Activated CD8-positive, alpha-beta memory T cell treated with anti-CD3 and anti-CD28 coated beads, Interleukin-2, amount 10 ng/mL, durations not matched to agents 7 days and 5 days (primary cell): ENCODE results near the gene CES5A. TPM values are rescaled to one million over a fixed set of nuclear protein-coding genes. Genes with fewer than 3 reads are reported as not detected.

ENCODE experiments used
- ATAC-seq: fragments of 150-1000 bp; cut with Tn5 transposase; one replicate; pipeline ENCODE4 v1.10.0; 2021; ENCODE audit warnings: moderate library complexity
- CTCF ChIA-PET: fragments of 350-600 bp; sonication (Branson Sonifier 250); formaldehyde crosslinking; loops from one replicate; lab custom pipeline; 2021; ENCODE audit warnings: antibody characterized with exemption; lab: Charles Lee
- DNase-seq: peaks from one replicate; pipeline ENCODE4 v3.0.0-alpha.2; 2020
- H3K27ac Mint-ChIP-seq: one replicate; pipeline ENCODE4 v1.8.0; 2021; ENCODE audit warnings: mild to moderate bottlenecking, mixed read lengths
- H3K27me3 Mint-ChIP-seq: one replicate; pipeline ENCODE4 v1.8.0; 2021; ENCODE audit warnings: mixed read lengths
- H3K36me3 Mint-ChIP-seq: one replicate; pipeline ENCODE4 v1.8.0; 2021; ENCODE audit warnings: mild to moderate bottlenecking, mixed read lengths
- H3K4me1 Mint-ChIP-seq: one replicate; pipeline ENCODE4 v1.8.0; 2021; ENCODE audit warnings: mixed read lengths
- H3K4me3 Mint-ChIP-seq: one replicate; pipeline ENCODE4 v1.8.0; 2021; ENCODE audit warnings: mild to moderate bottlenecking, moderate library complexity, mixed read lengths
- H3K9me3 Mint-ChIP-seq: one replicate; pipeline ENCODE4 v1.8.0; 2022; ENCODE audit warnings: low read depth, mixed read lengths
- total RNA-seq, 2 experiments: library from RNA; stranded (reverse); gene quantifications; one replicate each; pipeline ENCODE4 v1.2.3, GENCODE V29; 2021

Gene CES5A
- total RNA-seq, 2 experiments from 2014 or later: not detected

DNA sequence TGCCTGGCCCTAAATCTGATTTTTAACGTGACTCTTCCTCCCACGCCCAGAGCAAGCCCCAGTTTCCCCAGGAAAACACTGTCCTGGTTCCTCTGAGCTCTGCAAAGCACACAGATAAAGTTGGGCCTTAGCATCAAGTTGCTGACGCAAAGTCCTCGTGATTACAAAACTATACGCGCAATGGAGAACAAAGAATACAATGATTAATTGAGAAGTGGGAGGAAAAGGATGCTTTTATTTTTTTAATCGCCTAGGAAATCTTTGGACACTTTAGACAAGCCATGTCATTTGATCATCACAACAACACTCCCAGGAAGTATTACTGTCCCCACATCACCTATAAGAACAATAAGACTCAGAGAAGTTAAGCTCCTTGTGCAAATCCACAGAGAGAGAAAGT is 30.5 kb upstream of the CES5A start:
- no peak for DNase-seq
- Mint-ChIP-seq H3K36me3 (no peaks in the 10 kb centered on the region), H3K27ac (no peak overlapping the region), H3K27me3 (no peaks in the 10 kb centered on the region), H3K9me3 (peaks cover 4% of the 10 kb centered on the region), H3K4me1 (no peaks in the 10 kb centered on the region), H3K4me3 (no peak overlapping the region)
- no peak for ATAC-seq
- CTCF ChIA-PET: interaction anchor here (0.6 kb wide), 1 partner anchor 47 kb away, joined by 3 read pairs; no protein-coding TSS in a partner anchor

DNA sequence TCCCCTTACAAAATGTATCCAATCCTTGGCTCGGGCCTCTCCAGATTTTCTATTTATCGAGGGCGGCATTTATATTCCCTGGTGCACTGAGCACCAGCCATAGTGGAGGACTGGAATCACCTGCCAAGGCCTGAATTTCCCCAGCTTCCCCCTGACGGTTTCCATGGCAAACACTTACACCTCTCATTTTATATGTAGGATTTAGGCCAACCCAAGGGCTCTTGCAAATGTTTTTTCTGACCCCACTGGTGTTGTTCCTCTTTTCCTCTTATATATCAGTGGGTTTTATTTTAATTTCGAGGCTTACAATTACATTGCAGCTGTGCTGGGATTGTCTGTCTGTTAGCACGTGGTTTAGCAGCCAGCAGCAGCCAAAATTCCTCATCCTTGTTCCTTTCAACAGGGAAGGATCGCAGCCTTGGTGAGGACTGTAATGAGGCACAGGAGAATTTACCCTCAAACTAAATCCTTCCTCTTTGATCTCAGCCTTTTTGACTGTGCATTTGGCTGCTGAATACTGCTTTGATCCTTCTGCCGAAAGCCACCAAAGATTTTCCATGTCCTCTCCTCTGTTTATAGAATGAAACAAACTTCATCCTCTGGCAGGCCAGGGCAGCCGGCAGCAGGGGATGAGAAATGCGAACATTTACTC is 26.5 kb upstream of the CES5A start:
- CTCF ChIA-PET: no interaction called here
- Mint-ChIP-seq H3K36me3 (no peaks in the 10 kb centered on the region), H3K4me1 (no peaks in the 10 kb centered on the region), H3K4me3 (no peak overlapping the region), H3K27me3 (no peaks in the 10 kb centered on the region), H3K9me3 (peaks cover 4% of the 10 kb centered on the region), H3K27ac (no peak overlapping the region)
- ATAC-seq (no peak), DNase-seq (no peak)

DNA sequence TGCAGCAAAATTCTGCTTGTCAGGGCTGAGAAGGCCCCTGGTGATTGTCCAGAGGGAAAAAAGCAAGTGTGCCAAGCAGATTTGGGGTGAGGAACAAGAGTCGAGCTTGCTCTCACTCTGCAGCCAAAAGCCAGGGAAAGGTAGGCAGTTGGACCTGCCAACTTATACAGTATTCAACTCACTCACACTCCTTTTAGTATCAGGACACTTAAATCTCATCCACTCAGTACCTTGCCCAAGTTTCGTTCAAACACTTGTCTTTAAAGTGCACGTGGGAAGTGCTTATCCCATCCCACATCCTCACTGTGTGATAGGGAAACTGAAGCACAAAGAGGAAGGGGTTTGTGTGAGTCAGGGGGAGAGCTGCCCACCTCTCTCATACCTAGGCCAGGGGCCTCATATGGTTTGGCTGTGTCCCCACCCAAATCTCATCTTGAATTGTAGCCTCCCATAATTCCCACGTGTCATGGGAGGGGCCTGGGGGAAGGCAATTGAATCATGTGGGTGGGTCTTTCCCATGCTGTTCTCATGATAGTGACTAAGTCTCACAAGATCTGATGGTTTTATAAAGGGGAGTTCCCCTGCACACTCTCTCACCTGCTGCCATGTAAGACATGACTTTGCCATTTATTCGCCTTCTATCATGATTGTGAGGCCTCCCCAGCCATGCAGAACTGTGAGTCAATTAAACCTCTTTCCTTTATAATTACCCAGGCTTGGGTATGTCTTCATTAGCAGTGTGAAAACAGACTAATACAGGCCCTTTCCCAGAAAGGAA is 25.6 kb upstream of the CES5A start:
- Mint-ChIP-seq H3K4me3 (no peak overlapping the region), H3K36me3 (no peaks in the 10 kb centered on the region), H3K27me3 (no peaks in the 10 kb centered on the region), H3K27ac (no peak overlapping the region), H3K9me3 (peaks cover 4% of the 10 kb centered on the region), H3K4me1 (no peaks in the 10 kb centered on the region)
- DNase-seq: no peak
- CTCF ChIA-PET: no interaction called here
- no peak for ATAC-seq

DNA sequence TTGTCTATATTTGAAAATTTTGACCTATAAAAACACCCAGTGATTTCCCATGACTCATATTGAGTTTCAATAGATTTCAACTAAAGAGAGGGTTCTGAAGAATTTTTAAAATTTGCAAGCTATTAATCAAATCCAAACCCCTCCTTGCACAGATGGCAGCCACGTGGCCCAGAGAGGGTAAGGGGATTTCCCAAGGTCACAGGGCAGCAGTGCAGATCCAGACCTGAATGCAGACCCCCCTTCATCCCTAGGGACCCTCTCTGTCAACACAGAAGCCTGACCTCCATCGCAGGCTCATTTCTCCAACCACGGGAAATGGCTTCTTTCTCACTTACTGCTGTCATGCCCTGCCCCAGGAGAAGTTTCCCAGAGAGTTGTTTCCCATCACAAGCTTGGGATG is 24.7 kb upstream of the CES5A start:
- no peaks in the 10 kb centered on the region for H3K4me1 Mint-ChIP-seq

DNA sequence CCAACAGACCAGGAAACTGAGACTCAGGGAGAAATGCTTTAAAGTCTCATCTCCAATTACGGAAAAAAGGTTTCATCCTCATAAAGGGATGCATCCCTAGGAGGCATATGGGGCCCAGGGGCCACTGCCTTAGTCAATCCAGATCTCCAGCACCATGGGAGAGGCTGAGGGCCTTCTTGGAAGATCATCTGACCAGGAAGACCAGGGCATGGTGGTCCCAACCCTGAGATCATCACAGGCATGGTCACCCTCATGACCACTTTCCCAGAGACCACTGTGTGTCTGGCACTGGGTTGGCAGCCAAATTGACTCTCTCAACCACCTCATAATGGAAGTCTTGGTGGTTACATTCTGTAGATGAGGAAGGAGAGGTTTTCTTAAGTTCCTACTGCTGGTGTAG is 23.4 kb upstream of the CES5A start:
- no peak for ATAC-seq
- peaks cover 2% of the 10 kb centered on the region for H3K9me3 Mint-ChIP-seq

More for the DNA sequence above, 24.7 kb upstream of the CES5A start:
- CTCF ChIA-PET: no interaction called here
- no peak for DNase-seq
- Mint-ChIP-seq H3K9me3 (peaks cover 4% of the 10 kb centered on the region), H3K4me3 (no peak overlapping the region), H3K27me3 (no peaks in the 10 kb centered on the region), H3K27ac (no peak overlapping the region), H3K36me3 (no peaks in the 10 kb centered on the region)
- ATAC-seq: no peak

DNA sequence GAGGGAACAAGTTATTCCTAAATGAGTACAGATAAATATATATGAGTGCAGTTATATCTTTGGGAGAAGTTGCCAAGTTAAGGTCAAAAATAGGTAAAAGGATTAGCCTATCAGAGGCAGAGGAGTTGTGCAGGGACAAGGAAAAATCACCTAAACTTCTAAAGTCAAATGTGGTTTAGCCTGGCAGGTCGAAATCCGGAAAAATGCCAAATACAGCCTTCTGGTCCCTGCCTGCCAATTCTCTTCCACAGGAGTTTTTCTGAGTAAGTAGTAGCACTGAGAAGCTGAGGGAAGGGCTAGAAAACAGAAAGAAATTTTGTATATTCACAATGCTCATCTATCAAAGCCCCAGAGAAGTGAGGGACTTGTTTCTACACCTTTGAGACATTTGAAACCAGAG is 17.6 kb upstream of the CES5A start:
- no peak for DNase-seq
- CTCF ChIA-PET: no interaction called here
- no peak for ATAC-seq
- Mint-ChIP-seq H3K4me3 (no peak overlapping the region), H3K36me3 (no peaks in the 10 kb centered on the region), H3K27ac (no peak overlapping the region), H3K27me3 (no peaks in the 10 kb centered on the region), H3K4me1 (no peaks in the 10 kb centered on the region), H3K9me3 (peaks cover 12% of the 10 kb centered on the region)

More for the DNA sequence above, 23.4 kb upstream of the CES5A start:
- DNase-seq: no peak
- Mint-ChIP-seq H3K27me3 (no peaks in the 10 kb centered on the region), H3K27ac (no peak overlapping the region), H3K36me3 (no peaks in the 10 kb centered on the region), H3K4me3 (no peak overlapping the region), H3K4me1 (no peaks in the 10 kb centered on the region)
- CTCF ChIA-PET: no interaction called here

DNA sequence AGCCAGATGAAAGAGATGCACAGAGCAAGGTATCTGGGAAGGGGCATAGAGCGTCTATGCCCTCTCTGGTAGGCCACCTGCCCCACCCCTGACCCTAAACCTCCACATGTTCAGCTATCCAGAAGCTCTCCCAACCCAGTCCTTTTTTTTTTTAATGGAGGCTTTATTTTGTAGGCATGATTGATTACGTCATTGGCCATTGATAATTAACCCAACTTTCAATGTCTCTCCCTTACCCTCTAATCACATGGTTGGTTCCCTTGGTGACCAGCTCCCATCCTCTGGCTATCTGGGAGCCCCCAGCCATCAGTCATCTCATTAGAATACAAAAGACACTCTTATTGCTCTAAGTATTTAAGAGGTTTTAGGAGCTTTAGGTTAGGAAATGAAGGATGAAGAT is 14.3 kb upstream of the CES5A start:
- Mint-ChIP-seq H3K4me1 (no peaks in the 10 kb centered on the region), H3K36me3 (no peaks in the 10 kb centered on the region), H3K27me3 (no peaks in the 10 kb centered on the region), H3K27ac (no peak overlapping the region), H3K4me3 (no peak overlapping the region), H3K9me3 (peaks cover 12% of the 10 kb centered on the region)
- ATAC-seq (no peak), DNase-seq (no peak)
- CTCF ChIA-PET: interaction anchor here (1.2 kb wide), 1 partner anchor 55 kb away, joined by 4 read pairs; no protein-coding TSS in a partner anchor

DNA sequence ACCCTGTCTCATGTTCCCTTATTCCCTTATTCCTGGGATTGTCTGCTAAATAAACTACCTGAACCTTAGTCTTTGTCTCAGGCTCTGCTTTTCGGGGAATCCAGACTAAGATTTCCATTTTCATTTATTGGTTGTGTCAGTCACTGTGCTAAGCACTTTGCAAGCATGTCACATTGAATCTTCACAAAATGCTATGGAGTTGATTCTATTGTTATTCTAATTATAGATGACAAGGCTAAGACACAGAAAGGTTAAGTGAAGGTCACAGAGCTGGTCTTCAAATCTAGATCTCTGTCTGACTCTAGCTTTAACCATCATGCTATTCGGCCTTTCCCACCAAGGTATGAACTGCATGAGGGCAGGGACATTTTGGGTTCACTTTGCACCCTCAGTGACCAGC is 13.4 kb upstream of the CES5A start:
- H3K27me3 Mint-ChIP-seq: no peaks in the 10 kb centered on the region
- no peak overlapping the region for H3K27ac Mint-ChIP-seq
- no peak overlapping the region for H3K4me3 Mint-ChIP-seq
- no peaks in the 10 kb centered on the region for H3K36me3 Mint-ChIP-seq
- H3K9me3 Mint-ChIP-seq: peaks cover 10% of the 10 kb centered on the region
- H3K4me1 Mint-ChIP-seq: no peaks in the 10 kb centered on the region
- DNase-seq (no peak), ATAC-seq (no peak)
- CTCF ChIA-PET: no interaction called here

DNA sequence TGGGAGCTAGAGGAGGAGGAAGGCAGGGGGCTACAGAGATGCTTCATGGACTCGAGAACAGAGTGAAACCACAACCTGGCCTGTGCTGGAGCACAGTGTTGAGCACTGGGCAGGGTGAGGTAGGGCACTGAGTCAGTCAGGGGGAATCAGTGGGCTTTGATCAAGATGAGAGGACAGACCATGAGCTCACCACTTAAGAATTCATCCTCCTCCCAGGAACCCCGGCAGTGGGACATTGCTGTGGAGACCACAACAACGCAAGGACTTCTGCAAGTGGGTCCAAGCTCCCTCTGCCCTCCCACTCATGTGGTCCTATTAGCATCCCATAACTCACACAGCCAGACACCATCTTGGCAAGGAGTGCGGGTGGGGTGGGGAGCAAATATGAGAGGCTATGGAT is 1.7 kb upstream of the CES5A start:
- DNase-seq (no peak), ATAC-seq (no peak)
- Mint-ChIP-seq H3K36me3 (no peaks in the 10 kb centered on the region), H3K27me3 (no peaks in the 10 kb centered on the region), H3K27ac (no peak overlapping the region), H3K4me3 (no peak overlapping the region), H3K9me3 (no peaks in the 10 kb centered on the region), H3K4me1 (no peaks in the 10 kb centered on the region)
- CTCF ChIA-PET: no interaction called here

DNA sequence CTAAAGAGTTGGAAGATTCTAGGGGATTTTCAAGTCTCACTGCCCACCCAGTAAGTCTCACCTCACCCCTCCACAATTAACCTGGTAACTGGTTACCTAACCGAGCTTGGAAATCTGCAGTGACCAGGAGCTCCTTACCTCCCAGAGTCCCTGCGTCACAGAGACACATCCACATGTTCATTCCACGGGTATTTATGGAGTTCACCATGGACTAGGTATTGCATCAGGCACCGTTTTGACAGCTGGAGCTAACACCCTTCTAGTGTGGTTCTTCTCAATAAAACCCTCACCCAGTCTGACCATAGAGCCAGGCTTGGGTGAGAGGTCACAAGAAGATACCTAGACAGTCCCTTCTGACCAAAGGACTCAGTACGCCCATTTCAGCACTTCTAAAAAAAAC is 2.1 kb downstream of the CES5A start:
- no peak for ATAC-seq
- H3K4me3 Mint-ChIP-seq: no peak overlapping the region
- H3K9me3 Mint-ChIP-seq: no peaks in the 10 kb centered on the region
- no peak for DNase-seq
- no peaks in the 10 kb centered on the region for H3K27me3 Mint-ChIP-seq
- CTCF ChIA-PET: no interaction called here
- no peaks in the 10 kb centered on the region for H3K36me3 Mint-ChIP-seq
- H3K4me1 Mint-ChIP-seq: no peaks in the 10 kb centered on the region
- H3K27ac Mint-ChIP-seq: no peak overlapping the region

DNA sequence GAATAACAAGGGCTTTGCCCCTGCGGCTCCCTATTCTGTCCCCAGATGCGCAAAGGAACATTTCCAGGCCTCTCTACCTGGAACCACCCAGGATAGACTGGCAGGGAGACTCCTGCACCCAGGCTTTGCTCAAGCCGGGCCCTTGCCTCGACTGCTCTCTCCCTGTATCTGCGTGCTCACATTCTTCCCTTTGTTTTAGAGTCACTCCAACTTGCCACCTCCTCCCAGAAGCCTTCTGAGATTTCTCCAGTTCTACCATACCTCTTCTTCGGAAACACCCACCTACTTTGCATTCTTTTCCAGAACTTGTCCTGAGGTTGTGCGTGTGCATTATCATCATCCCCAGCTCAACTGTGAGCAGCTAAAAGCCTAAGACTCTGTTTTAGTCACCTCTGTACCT is 3.0 kb downstream of the CES5A start:
- H3K36me3 Mint-ChIP-seq: no peaks in the 10 kb centered on the region

DNA sequence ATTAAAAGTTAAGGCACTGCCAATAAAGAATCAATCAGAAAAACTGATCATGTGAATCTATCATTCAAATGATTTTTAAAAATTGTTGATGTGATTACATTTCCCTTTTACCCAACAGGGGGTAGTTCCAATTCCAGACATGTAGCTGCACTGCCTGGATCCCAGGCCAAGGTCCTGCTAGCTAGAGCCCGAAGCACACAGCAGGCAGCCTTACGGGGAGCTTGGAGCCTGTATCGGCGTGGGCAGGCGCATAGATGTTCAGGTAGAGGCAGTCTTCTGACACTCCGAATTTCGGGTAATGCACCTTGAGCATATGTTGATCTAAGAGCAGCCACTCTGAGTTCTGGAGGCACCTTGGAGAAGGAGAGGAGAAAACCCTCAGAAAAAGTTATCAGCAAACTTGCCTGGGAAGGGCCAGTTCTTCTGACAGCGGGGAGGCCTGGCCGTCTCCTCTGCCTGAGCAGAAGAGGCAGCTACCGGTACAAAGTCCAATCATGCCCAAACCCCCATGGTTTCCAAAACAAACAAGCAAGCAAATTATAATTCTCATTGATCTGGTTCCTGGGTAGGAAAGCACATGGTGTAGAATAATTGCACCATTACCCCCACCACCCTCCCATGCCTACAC is 3.6 kb downstream of the CES5A start:
- Mint-ChIP-seq H3K27ac (no peak overlapping the region), H3K4me1 (no peaks in the 10 kb centered on the region), H3K36me3 (no peaks in the 10 kb centered on the region), H3K27me3 (no peaks in the 10 kb centered on the region), H3K9me3 (no peaks in the 10 kb centered on the region), H3K4me3 (no peak overlapping the region)
- DNase-seq (no peak), ATAC-seq (no peak)
- CTCF ChIA-PET: no interaction called here

More for the DNA sequence above, 3.0 kb downstream of the CES5A start:
- H3K4me1 Mint-ChIP-seq: no peaks in the 10 kb centered on the region
- no peak overlapping the region for H3K27ac Mint-ChIP-seq
- DNase-seq: no peak
- CTCF ChIA-PET: no interaction called here
- no peaks in the 10 kb centered on the region for H3K9me3 Mint-ChIP-seq
- no peak for ATAC-seq
- no peak overlapping the region for H3K4me3 Mint-ChIP-seq
- no peaks in the 10 kb centered on the region for H3K27me3 Mint-ChIP-seq

DNA sequence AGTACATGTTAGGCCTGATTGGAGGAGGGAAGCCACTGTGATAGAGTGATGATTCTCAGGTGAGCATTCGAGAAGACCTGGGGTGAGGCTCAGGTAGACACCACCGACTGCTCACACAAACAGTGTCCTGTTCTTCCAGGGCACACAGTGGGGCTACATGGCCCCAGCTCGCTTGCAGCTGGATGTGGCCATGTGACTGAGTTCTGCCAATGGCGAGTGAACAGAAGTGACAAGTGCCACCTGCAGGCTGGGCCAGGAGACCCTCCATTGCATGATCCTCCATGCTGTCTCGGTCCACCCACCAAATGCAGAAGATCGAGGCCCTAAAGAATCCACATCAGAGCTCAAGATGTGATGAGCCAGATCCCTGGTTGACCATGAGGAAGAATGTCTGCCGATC is 6.2 kb downstream of the CES5A start:
- DNase-seq (no peak), ATAC-seq (no peak)
- H3K27me3 Mint-ChIP-seq: no peaks in the 10 kb centered on the region
- no peak overlapping the region for H3K27ac Mint-ChIP-seq
- no peak overlapping the region for H3K4me3 Mint-ChIP-seq
- H3K4me1 Mint-ChIP-seq: no peaks in the 10 kb centered on the region
- CTCF ChIA-PET: no interaction called here
- no peaks in the 10 kb centered on the region for H3K9me3 Mint-ChIP-seq
- H3K36me3 Mint-ChIP-seq: no peaks in the 10 kb centered on the region

DNA sequence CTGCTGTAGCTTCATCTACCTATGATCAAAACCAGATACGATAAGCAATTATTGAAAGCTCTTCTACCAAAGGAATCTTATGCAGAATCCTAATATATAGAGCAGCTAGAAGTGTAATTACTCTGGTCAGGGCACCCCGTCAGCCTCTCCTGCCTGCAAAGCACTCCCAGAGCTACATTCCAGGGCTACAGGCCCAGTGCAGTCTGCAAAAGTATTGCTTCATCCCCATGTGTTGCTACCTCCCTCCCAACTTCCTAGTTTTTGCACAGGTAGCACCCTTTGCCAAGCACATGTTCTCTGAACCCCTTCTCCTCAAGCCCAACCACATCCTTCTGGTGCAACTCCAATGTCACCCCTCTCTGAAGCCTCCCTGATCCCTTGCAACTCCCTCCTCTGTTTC is 7.0 kb downstream of the CES5A start:
- H3K27me3 Mint-ChIP-seq: no peaks in the 10 kb centered on the region
- no peaks in the 10 kb centered on the region for H3K9me3 Mint-ChIP-seq
- no peaks in the 10 kb centered on the region for H3K4me1 Mint-ChIP-seq
- no peaks in the 10 kb centered on the region for H3K36me3 Mint-ChIP-seq
- H3K4me3 Mint-ChIP-seq: no peak overlapping the region
- ATAC-seq (no peak), DNase-seq (no peak)
- CTCF ChIA-PET: no interaction called here
- no peak overlapping the region for H3K27ac Mint-ChIP-seq
